ENCODE results near the gene KLK6. TPM values are rescaled to one million over a fixed set of nuclear protein-coding genes. Genes with fewer than 3 reads are reported as not detected.

KLK6 gene
- 0.09 TPM for total RNA-seq
- under 1 TPM in 5 of 8 donors, not detected in 3; 0.12 to 0.62 (median 0.23) TPM for polyA plus RNA-seq (ENCODE audit: insufficient read depth in 1 of 8, insufficient read length in 8 of 8, low replicate concordance in 1 of 8)
- long read RNA-seq, donor 1 = 0 reads
- long read RNA-seq, donor 2 = 0 reads
- long read RNA-seq, donor 3 = 0 reads
- long read RNA-seq, donor 4 = 0 reads
- long read RNA-seq, donor 5 = 0 reads
- long read RNA-seq, donor 6 = 0 reads
- long read RNA-seq, donor 7 = 0 reads
- long read RNA-seq, donor 8 = 0 reads
- long read RNA-seq, donor 9 = 0 reads
- long read RNA-seq, donor 10 = 0 reads
- long read RNA-seq, donor 11 = 0 reads

DNA sequence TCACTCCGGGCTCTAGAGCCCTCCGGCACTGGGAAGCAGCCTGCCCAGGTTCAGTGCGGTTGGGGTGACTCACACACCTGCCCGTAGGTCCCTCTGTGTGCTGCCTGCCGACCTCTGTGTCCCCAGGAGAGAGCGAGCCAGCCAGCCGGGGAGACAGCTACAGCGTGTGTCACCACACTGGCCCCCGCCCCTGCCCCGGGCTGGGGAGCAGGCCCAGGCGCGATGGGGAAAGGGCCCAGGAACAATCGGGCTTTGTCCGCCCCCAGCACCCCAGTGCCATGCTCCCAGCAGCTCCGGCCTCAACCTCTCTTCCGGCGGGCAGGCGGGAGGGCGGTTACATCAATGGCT lies at the start of gene KLK6:
KLK6 (minus strand) TSS at position 179 of the 348 bp plus-strand sequence. CDS start 1,487 bp downstream, outside the sequence.
- Histone ChIP-seq H3K27ac (ENCODE audit: low read length) (no peak within 1 kb of the TSS), H3K36me3 (ENCODE audit: control insufficient read depth, insufficient read depth, low read length) (no peaks in the 10 kb centered on the region), H3K4me3 (ENCODE audit: low read length) (no peak within 1 kb of the TSS), H3K27me3 (ENCODE audit: control insufficient read depth, insufficient read depth, low read length) (no peaks in the 10 kb centered on the region), H3K9me3 (replicated peaks; ENCODE audit: control insufficient read depth, low read depth, low read length) (no peaks in the 10 kb centered on the region), H3K4me1 (ENCODE audit: control insufficient read depth, insufficient read depth, low read length) (no peaks in the 10 kb centered on the region)
- 69% methylated on average over 19 of the region's 19 CpGs for WGBS (ENCODE audit: insufficient coverage)
- no peak for DNase-seq

DNA sequence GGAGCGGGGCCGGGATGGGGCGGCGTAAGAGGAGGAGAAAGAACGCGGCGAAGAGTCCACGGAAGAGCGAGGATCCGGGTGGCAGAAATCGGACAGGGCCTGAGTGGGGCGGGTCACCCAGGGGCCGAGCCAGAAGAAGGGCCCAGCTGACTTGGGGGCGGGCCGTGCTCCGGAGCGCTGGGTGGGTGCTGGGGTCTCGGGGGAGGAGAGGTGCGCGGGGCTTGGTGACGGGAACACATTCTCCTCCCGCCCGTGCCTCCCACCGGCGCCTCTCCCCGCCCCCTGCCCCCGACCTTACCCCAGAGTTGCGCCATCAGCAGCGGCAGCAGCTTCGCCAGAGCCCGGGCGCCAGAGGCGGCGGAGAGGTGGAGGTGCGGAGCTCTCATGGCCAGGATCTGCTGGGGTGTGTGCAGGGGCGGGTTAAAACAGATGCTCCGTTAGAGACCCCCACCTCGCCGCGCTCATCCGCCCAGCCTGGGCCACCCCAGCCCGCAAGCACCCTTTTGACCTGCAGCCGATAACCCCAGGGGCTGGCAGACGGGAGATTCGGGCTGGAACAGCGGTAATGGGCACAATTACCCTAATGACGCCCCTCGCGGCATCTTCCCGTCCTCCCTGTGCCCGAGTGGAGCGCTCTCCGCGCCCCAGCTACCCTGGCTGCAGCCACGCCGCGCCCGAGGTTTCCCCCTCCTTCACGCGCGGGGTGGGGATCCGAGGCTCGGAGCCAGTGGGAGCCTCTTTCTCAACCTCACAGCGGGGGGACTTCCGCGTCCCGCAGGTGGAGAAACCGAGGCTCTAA lies 49.6 kb upstream of the KLK6 start:
- Histone ChIP-seq H3K4me1 (ENCODE audit: control insufficient read depth, insufficient read depth, low read length) (peaks cover 6% of the 10 kb centered on the region), H3K27me3 (ENCODE audit: control insufficient read depth, insufficient read depth, low read length) (peaks cover 70% of the 10 kb centered on the region), H3K9me3 (replicated peaks; ENCODE audit: control insufficient read depth, low read depth, low read length) (no peaks in the 10 kb centered on the region), H3K36me3 (ENCODE audit: control insufficient read depth, insufficient read depth, low read length) (no peaks in the 10 kb centered on the region), H3K4me3 (ENCODE audit: low read length) (no peak overlapping the region), H3K27ac (ENCODE audit: low read length) (no peak overlapping the region)
- DNase-seq = no peak
- WGBS (ENCODE audit: insufficient coverage) = under 1% methylated on average over 45 of the region's 68 CpGs

DNA sequence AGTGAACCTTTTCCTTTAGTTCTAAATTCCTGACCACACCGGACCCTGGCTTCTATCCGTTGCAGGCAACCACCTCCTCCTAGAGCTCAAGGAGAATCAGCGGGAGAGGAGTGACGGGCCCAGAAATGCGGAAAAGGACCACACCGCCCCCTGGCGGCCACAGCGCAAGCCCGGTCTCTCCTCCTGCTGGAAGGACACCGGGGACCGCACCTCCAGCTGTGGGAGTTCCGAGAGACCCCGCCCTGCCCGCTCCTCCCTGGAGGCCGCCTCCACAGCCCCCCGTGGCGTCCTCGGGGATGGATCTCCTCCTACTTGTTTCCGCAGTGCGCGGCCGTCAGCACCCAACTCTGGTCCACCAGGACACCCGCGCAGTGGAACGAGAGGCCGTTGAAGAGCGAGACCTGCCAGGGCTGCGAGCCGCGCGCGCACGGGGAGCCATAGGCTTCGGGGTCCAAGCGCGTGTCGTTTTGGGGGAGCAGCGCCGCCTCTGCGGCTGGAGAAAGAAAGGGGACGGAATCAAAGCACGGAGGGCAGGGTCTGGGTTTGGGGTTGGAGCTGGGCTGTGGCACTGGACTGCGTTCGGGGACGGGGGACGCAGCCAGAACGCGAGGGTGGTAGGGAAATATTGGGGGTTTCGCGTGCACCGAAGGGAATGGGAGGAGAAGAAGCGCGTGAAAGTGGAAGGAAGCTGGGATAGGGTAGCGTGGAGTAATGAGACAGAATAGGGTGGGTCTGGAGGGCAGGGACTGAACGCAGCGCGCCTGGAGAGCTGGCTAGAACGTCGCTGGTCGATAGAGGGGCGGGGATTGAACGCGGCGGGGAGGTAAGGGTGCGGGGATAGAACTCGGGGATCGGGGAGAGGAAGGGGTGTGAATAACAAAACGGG lies 47.6 kb upstream of the KLK6 start:
- Histone ChIP-seq H3K4me1 (ENCODE audit: control insufficient read depth, insufficient read depth, low read length) (peaks cover 6% of the 10 kb centered on the region), H3K27ac (ENCODE audit: low read length) (no peak overlapping the region), H3K36me3 (ENCODE audit: control insufficient read depth, insufficient read depth, low read length) (no peaks in the 10 kb centered on the region), H3K4me3 (ENCODE audit: low read length) (no peak overlapping the region), H3K9me3 (replicated peaks; ENCODE audit: control insufficient read depth, low read depth, low read length) (no peaks in the 10 kb centered on the region), H3K27me3 (ENCODE audit: control insufficient read depth, insufficient read depth, low read length) (peaks cover 62% of the 10 kb centered on the region)
- DNase-seq = no peak
- WGBS (ENCODE audit: insufficient coverage) = under 1% methylated on average over 64 of the region's 68 CpGs

DNA sequence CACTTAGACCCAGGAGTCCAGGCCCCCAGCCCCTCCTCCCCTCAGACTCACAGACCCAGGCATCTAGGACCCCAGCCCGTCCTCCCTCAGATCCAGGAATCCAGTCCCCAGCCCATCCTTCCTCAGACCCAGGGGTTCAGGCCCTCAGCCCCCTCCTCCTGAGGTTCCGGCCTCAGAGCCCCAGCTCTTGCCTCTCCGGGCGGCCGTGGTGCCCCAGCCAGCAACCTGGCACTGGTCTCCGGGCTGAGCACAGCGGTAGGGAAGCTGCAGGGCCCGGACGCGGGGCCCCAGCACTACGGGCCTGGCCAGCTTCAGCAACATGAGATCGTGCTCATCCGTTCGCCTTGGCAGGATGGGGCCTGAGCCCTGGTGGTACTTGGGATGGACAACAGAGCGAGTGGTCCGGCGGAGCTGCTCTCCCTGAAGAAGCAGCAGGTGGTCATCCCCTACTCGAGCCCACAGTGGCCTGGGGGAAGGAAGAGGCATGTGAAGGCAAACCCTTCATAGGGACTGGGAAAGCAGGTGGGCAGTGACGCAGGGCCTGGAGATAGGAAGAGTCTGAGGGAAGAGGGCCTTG lies 46.4 kb upstream of the KLK6 start:
- 86% methylated on average over 19 of the region's 19 CpGs for WGBS (ENCODE audit: insufficient coverage)
- peaks cover 6% of the 10 kb centered on the region for H3K4me1 ChIP-seq (ENCODE audit: control insufficient read depth, insufficient read depth, low read length)
- H3K27me3 ChIP-seq (ENCODE audit: control insufficient read depth, insufficient read depth, low read length) = peaks cover 58% of the 10 kb centered on the region
- no peaks in the 10 kb centered on the region for H3K9me3 ChIP-seq (replicated peaks; ENCODE audit: control insufficient read depth, low read depth, low read length)
- H3K4me3 ChIP-seq (ENCODE audit: low read length) = no peak overlapping the region
- no peak for DNase-seq
- no peaks in the 10 kb centered on the region for H3K36me3 ChIP-seq (ENCODE audit: control insufficient read depth, insufficient read depth, low read length)
- no peak overlapping the region for H3K27ac ChIP-seq (ENCODE audit: low read length)

DNA sequence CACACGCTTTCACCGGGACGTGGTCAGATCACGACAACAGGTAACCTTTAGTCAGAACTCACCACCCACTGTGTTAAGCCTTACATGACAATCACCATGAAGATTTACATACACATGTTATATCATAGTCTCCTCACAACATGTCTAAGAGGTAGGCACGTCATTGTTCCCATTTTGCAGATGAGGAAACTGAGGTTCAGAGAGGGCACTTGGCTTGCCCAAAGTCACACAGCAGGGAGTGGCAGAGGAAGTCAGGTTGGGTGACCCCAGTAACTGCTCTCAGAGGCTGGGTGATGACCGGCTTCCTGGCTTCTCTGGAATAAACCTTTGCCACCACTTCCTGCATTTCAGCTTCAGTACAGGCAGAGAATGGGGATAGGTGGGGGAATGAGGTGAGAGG lies 44.9 kb upstream of the KLK6 start:
- no peak overlapping the region for H3K27ac ChIP-seq (ENCODE audit: low read length)
- H3K4me3 ChIP-seq (ENCODE audit: low read length) = no peak overlapping the region
- H3K4me1 ChIP-seq (ENCODE audit: control insufficient read depth, insufficient read depth, low read length) = peaks cover 6% of the 10 kb centered on the region
- 60% methylated on average over 1 of the region's 6 CpGs for WGBS (ENCODE audit: insufficient coverage)
- peaks cover 44% of the 10 kb centered on the region for H3K27me3 ChIP-seq (ENCODE audit: control insufficient read depth, insufficient read depth, low read length)
- no peak for DNase-seq
- no peaks in the 10 kb centered on the region for H3K36me3 ChIP-seq (ENCODE audit: control insufficient read depth, insufficient read depth, low read length)
- no peaks in the 10 kb centered on the region for H3K9me3 ChIP-seq (replicated peaks; ENCODE audit: control insufficient read depth, low read depth, low read length)

DNA sequence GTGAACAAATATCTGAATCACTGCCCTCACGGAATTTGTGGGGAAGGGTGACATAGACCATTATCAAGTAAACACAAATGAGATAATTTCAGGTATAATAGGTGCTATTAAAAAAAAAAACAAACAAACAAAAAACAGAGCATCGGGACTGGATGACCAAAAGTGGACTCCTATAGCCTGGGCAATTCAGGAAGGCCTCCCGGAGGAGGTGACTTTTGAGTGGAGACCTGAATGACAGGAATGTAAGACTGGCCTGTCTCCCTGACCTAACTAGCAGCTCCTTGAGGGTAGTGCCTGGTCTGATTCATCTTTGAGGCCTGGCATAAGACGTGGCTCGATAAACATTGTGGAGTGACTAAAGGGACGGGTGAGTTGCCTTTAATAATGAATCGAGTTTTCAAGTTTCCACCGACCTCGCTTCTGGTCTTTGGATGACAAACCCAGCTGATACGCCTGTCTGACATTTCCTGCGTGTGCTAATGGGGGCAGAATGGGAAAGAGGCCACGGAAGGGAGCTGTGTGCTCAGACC lies 43.3 kb upstream of the KLK6 start:
- Histone ChIP-seq H3K27me3 (ENCODE audit: control insufficient read depth, insufficient read depth, low read length) (peaks cover 32% of the 10 kb centered on the region), H3K27ac (ENCODE audit: low read length) (no peak overlapping the region), H3K9me3 (replicated peaks; ENCODE audit: control insufficient read depth, low read depth, low read length) (no peaks in the 10 kb centered on the region), H3K4me3 (ENCODE audit: low read length) (no peak overlapping the region), H3K36me3 (ENCODE audit: control insufficient read depth, insufficient read depth, low read length) (no peaks in the 10 kb centered on the region), H3K4me1 (ENCODE audit: control insufficient read depth, insufficient read depth, low read length) (peaks cover 6% of the 10 kb centered on the region)
- 76% methylated on average over 10 of the region's 12 CpGs for WGBS (ENCODE audit: insufficient coverage)
- no peak for DNase-seq

DNA sequence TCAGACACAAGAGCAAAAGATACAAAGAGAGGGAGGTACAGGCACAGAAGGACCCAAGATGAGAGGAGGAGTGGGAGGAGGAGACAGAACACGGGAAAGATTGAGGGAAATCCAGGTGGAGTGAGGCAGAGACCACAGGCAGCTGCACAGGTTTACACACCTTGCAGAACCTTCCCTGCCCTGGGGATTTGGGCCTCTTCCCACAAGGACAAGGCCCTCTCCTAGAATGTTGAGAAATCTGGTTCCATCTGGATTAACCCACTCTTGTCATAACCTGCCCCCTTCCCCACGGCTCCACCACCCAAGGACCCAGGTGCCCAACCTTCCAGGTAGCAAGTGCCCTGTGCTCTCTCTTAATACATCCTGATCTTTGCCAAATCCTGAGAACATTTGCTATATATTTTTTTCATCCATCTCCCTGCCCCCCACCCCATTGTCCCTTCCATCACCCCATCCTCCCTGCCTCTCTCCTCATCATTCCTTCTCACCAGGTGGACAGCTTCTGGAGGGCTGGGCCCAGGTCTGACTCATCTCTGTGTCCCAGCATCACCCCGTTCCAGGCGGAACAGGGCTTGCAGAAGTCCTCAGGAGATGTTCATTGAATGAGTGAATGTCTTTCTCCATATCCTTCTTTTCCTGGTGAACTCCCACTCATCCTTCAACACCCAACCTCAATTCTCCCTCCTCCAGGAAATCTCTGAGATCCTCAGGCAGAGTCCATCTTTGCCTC lies 40.8 kb upstream of the KLK6 start:
- Histone ChIP-seq H3K4me3 (ENCODE audit: low read length) (no peak overlapping the region), H3K36me3 (ENCODE audit: control insufficient read depth, insufficient read depth, low read length) (no peaks in the 10 kb centered on the region), H3K27ac (ENCODE audit: low read length) (no peak overlapping the region), H3K27me3 (ENCODE audit: control insufficient read depth, insufficient read depth, low read length) (peaks cover 8% of the 10 kb centered on the region), H3K9me3 (replicated peaks; ENCODE audit: control insufficient read depth, low read depth, low read length) (no peaks in the 10 kb centered on the region), H3K4me1 (ENCODE audit: control insufficient read depth, insufficient read depth, low read length) (no peaks in the 10 kb centered on the region)
- WGBS (ENCODE audit: insufficient coverage) = 48% methylated on average over 2 of the region's 4 CpGs
- DNase-seq = no peak

DNA sequence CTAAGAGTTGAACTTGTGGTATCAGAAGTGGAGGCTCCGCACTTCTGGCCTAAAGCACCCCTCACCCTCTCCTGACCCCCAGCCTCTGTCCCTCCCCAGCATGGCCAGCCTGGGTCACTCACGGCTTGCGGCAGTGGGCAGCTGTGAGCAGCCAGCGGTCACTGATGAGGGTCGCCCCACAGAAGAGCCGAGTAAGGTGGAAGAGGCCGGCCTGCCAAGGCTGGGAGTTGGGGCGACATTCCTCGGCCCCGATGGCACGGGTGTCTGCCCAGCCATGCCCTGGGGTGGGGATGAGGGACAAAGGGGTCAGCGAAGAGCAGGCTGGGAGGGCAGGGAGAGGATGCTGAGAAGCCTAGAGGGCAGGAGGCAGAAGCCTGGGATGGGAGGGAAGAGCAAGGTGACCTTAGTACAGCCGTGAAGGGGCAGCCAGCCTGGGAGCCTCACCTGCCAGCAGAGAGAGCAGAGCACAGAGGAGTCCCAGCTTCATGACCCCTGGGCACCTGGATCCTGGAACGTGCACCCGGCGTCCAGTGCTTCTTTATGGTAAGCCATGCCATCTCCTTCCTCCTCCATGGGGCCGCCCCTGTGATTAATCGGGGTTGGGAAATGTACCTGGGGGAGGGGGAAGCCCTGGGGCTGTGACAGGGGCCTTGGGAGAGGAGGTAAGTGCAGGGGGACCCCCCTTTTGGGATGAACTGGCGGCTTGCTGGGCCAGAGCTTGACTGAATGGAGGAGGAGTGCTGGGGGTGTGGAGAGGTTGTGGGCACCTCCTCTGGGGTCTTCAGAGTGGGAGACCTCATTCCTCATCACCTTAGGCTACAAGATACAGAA lies 39.9 kb upstream of the KLK6 start:
- Histone ChIP-seq H3K27ac (ENCODE audit: low read length) (no peak overlapping the region), H3K4me1 (ENCODE audit: control insufficient read depth, insufficient read depth, low read length) (no peaks in the 10 kb centered on the region), H3K4me3 (ENCODE audit: low read length) (no peak overlapping the region), H3K36me3 (ENCODE audit: control insufficient read depth, insufficient read depth, low read length) (no peaks in the 10 kb centered on the region), H3K27me3 (ENCODE audit: control insufficient read depth, insufficient read depth, low read length) (peaks cover 3% of the 10 kb centered on the region), H3K9me3 (replicated peaks; ENCODE audit: control insufficient read depth, low read depth, low read length) (no peaks in the 10 kb centered on the region)
- 81% methylated on average over 12 of the region's 19 CpGs for WGBS (ENCODE audit: insufficient coverage)
- no peak for DNase-seq

DNA sequence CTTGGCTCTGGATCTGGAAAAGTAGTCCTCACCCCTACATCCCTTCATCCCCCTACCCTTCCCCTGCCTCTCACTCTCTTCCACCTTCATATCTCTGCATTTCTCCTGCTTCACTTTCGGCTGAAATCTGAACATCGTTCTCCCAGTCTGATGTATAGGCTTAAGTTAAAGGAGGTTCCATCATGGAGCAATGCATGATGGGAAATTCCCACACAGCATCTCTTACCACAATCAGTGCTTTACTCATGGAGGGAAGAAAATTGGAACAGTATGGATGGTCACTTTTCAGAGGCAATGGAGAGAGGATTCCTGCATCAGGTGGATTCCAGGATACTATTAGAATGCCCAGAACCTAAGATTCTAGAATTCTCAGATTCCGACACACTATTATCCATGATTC lies 38.1 kb upstream of the KLK6 start:
- H3K9me3 ChIP-seq (replicated peaks; ENCODE audit: control insufficient read depth, low read depth, low read length) = no peaks in the 10 kb centered on the region
- no peak overlapping the region for H3K4me3 ChIP-seq (ENCODE audit: low read length)
- no peaks in the 10 kb centered on the region for H3K4me1 ChIP-seq (ENCODE audit: control insufficient read depth, insufficient read depth, low read length)
- no peak for DNase-seq
- no CpG with 5 or more reads among the region's 3 CpGs for WGBS (ENCODE audit: insufficient coverage)
- H3K27me3 ChIP-seq (ENCODE audit: control insufficient read depth, insufficient read depth, low read length) = peaks cover 3% of the 10 kb centered on the region
- H3K27ac ChIP-seq (ENCODE audit: low read length) = no peak overlapping the region
- no peaks in the 10 kb centered on the region for H3K36me3 ChIP-seq (ENCODE audit: control insufficient read depth, insufficient read depth, low read length)

Data from muscle of leg (tissue), 16 donors.